HEK293T (cell line): ENCODE results near the gene COX10.

Source experiments
- BHLHE40 ChIP-seq: fragments of 450-650 bp; IDR thresholded peaks from 2 replicates; pipeline ENCODE4 v1.6.1; 2016; ENCODE audit warnings: mild to moderate bottlenecking, moderate library complexity, borderline replicate concordance
- ELF4 ChIP-seq: fragments of 450-650 bp; IDR thresholded peaks from 2 replicates; pipeline ENCODE4 v1.6.1; 2017; ENCODE audit warnings: antibody characterized with exemption
- HDGF ChIP-seq: fragments of 450-650 bp; IDR thresholded peaks from 2 replicates; pipeline ENCODE4 v1.6.1; 2017; ENCODE audit warnings: antibody characterized with exemption, borderline replicate concordance
- NFRKB ChIP-seq: fragments of 450-650 bp; IDR thresholded peaks from 2 replicates; pipeline ENCODE4 v1.6.1; 2016; ENCODE audit warnings: mild to moderate bottlenecking, moderate library complexity
- SUZ12 ChIP-seq: fragments of 450-650 bp; IDR thresholded peaks from 2 replicates; pipeline ENCODE4 v1.6.1; 2016; ENCODE audit warnings: mild to moderate bottlenecking

DNA sequence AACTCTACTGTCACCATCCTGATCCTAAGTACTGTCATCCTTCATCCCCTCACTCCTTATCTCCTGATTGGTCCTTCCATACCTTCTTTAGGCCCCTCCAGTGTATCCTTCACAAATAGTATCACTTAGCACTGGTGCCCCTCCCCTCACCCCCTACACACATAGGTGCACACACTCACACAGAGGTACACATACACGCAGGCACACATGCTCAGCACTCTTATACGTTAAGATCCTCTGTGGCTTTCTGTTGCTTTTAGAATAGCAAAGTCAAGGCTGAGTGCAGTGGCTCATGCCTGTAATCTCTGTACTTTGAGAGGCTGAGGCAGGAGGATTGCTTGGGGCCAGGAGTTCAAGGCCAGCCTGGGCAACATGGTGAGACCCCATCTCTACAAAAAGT lies 135.2 kb downstream of the COX10 start:
- TF ChIP-seq NFRKB (no peak), ELF4 (no peak), BHLHE40 (no peak), HDGF (no peak), SUZ12 (no peak)
